ENCODE results near the gene CCDC178. TPM values are rescaled to one million over a fixed set of nuclear protein-coding genes. Genes with fewer than 3 reads are reported as not detected.

CCDC178 gene
- total RNA-seq, 4 donors from 2014 or later, result 1.0 to 6.0 (median 5.0) TPM

- TF ChIP-seq CTCF (IDR thresholded peaks at IDR 0.05; ENCODE audit: low read depth), result no peak
Observed at GRCh38 chr18:33052886-33053285, 387.6 kb downstream of the CCDC178 start.

- no peak for TF ChIP-seq CTCF (IDR thresholded peaks at IDR 0.05; ENCODE audit: low read depth)
Observed at GRCh38 chr18:33051407-33051806, 389.1 kb downstream of the CCDC178 start.

GRCh38 chr18:33040213-33040612 lies 400.3 kb downstream of the CCDC178 start:
- TF ChIP-seq CTCF (IDR thresholded peaks at IDR 0.05; ENCODE audit: low read depth), result no peak

- no peak for TF ChIP-seq CTCF (IDR thresholded peaks at IDR 0.05; ENCODE audit: low read depth)
Observed at GRCh38 chr18:33034945-33035344, 405.6 kb downstream of the CCDC178 start.

GRCh38 chr18:33034212-33034611 lies 406.3 kb downstream of the CCDC178 start:
- no peak for TF ChIP-seq CTCF (IDR thresholded peaks at IDR 0.05; ENCODE audit: low read depth)

GRCh38 chr18:33022370-33022769 lies 418.2 kb downstream of the CCDC178 start:
- TF ChIP-seq CTCF (IDR thresholded peaks at IDR 0.05; ENCODE audit: low read depth), result no peak

- TF ChIP-seq CTCF (IDR thresholded peaks at IDR 0.05; ENCODE audit: low read depth), result no peak
Observed at GRCh38 chr18:33020877-33021276, 419.6 kb downstream of the CCDC178 start.
